HUDEP-2 (cell line): Measurements from ENCODE around the gene HOXA13.

Source experiments
- DNase-seq, 76 experiments: peaks; one replicate each; lab custom pipeline; 2025; ENCODE audit not compliant: unreplicated experiment in 76 of 76; lab: John Stamatoyannopoulos, UW

The HOXA13 gene

GRCh38 chr7:27150568-27151340 lies 49.1 kb downstream of the HOXA13 start:
- peak in 54 of 76 experiments; percentile 4 to 70 (median 34) for DNase-seq

GRCh38 chr7:27149842-27150567 lies 49.9 kb downstream of the HOXA13 start:
- no peak for DNase-seq

- no peak for DNase-seq
Observed at GRCh38 chr7:27148756-27149641, 50.9 kb downstream of the HOXA13 start.

- DNase-seq = no peak
Observed at GRCh38 chr7:27148031-27148755, 51.7 kb downstream of the HOXA13 start.

GRCh38 chr7:27147199-27148030 lies 52.5 kb downstream of the HOXA13 start, which contains the start of gene HOXA6:
Gene HOXA6, minus strand, starts transcription at chr7:27147774. Its CDS starts 25 bp downstream, at chr7:27147749.
- no peak for DNase-seq

- DNase-seq = no peak
Observed at GRCh38 chr7:27146491-27147198, 53.2 kb downstream of the HOXA13 start.

- DNase-seq = no peak
Observed at GRCh38 chr7:27145914-27146412, 53.9 kb downstream of the HOXA13 start.

- DNase-seq = no peak
Observed at GRCh38 chr7:27145165-27145913, 54.6 kb downstream of the HOXA13 start.

GRCh38 chr7:27144781-27145164 lies 55.1 kb downstream of the HOXA13 start:
- DNase-seq = no peak
